Loucy (cell line): ENCODE data around the gene HIPK1.

ENCODE experiments used
- CTCF ChIP-seq: fragments of 200-600 bp; sonication (generic); conservative IDR thresholded peaks from 2 replicates; pipeline ENCODE4 v1.5.1; 2014; ENCODE audit warnings: mild to moderate bottlenecking, antibody characterized with exemption, low read length
- EZH2phosphoT487 ChIP-seq: fragments of 200-600 bp; IDR thresholded peaks from 2 replicates; pipeline ENCODE4 v1.6.1; 2018; ENCODE audit warnings: antibody characterized with exemption, mild to moderate bottlenecking, moderate library complexity, borderline replicate concordance

GRCh38 chr1:113917400-113918082, 11.6 kb upstream of the HIPK1 start:
- TF ChIP-seq CTCF (no peak), EZH2phosphoT487 (no peak)
